K562 (cell line): ENCODE data around the gene PPRC1. TPM values are rescaled to one million over a fixed set of nuclear protein-coding genes. Genes with fewer than 3 reads are reported as not detected.

ENCODE experiments used
- CCNT2 ChIP-seq: IDR thresholded peaks from 2 replicates; pipeline ENCODE4 v1.6.1; 2011; ENCODE audit warnings: borderline replicate concordance, low read depth, mild to moderate bottlenecking, moderate library complexity, mixed read lengths, low read length; ENCODE audit not compliant: insufficient read length; ENCODE audit errors: extremely low read depth
- COPS2 ChIP-seq: fragments of 450-650 bp; conservative IDR thresholded peaks from 2 replicates; pipeline ENCODE4 v1.6.1; 2016; ENCODE audit warnings: mild to moderate bottlenecking, moderate library complexity
- DLX4 ChIP-seq: fragments of 250-450 bp; sonication (Bioruptor Pico); IDR thresholded peaks from 2 replicates; pipeline ENCODE4 v1.6.1; 2021; ENCODE audit warnings: mild to moderate bottlenecking
- GATAD2B ChIP-seq: fragments of 450-650 bp; IDR thresholded peaks from 2 replicates; pipeline ENCODE4 v1.6.1; 2017; ENCODE audit warnings: mild to moderate bottlenecking, borderline replicate concordance
- HNRNPL ChIP-seq: fragments of 200-400 bp; formaldehyde crosslinking; IDR thresholded peaks from 2 replicates; pipeline ENCODE4 v1.6.1; 2017; ENCODE audit warnings: low read depth, mild to moderate bottlenecking, low read length
- MLX ChIP-seq, 2 experiments: fragments of 450-650 bp in 1 of 2; sonication (generic) in 1 of 2; formaldehyde crosslinking; conservative IDR thresholded peaks; 2 replicates each; pipeline versions ENCODE4 v1.4.0 to v1.8.1; 2020 to 2022; ENCODE audit warnings: mild to moderate bottlenecking in 1 of 2, missing genetic modification reagents in 1 of 2
- MYNN ChIP-seq, 2 experiments: sonication (generic); formaldehyde crosslinking in 1 of 2; IDR thresholded peaks; 2 replicates each; pipeline versions ENCODE4 v1.5.0 to v1.6.1; 2016 to 2020; ENCODE audit warnings: antibody characterized with exemption in 1 of 2, missing genetic modification reagents in 1 of 2
- NFIX ChIP-seq: fragments of 250-450 bp; sonication (Bioruptor Pico); IDR thresholded peaks from 2 replicates; pipeline ENCODE4 v1.4.0; 2020; ENCODE audit warnings: low read depth, mild to moderate bottlenecking, moderate library complexity
- NR1H2 ChIP-seq: sonication (generic); formaldehyde crosslinking; IDR thresholded peaks from 2 replicates; pipeline ENCODE4 v1.4.0; 2020; ENCODE audit warnings: mild to moderate bottlenecking, missing genetic modification reagents
- POLR2G ChIP-seq: fragments of 200-400 bp; formaldehyde crosslinking; IDR thresholded peaks from 2 replicates; pipeline ENCODE4 v1.6.1; 2017; ENCODE audit warnings: low read depth, mild to moderate bottlenecking, antibody characterized with exemption, low read length, moderate library complexity
- SOX6 ChIP-seq: fragments of 450-650 bp; IDR thresholded peaks from 2 replicates; pipeline ENCODE4 v1.6.1; 2014; ENCODE audit warnings: mild to moderate bottlenecking
- TAF15 ChIP-seq: fragments of 200-400 bp; formaldehyde crosslinking; IDR thresholded peaks from 2 replicates; pipeline ENCODE4 v1.6.1; 2017; ENCODE audit warnings: mild to moderate bottlenecking, low read depth, low read length, moderate library complexity
- TARDBP ChIP-seq: fragments of 450-650 bp; IDR thresholded peaks from 2 replicates; pipeline ENCODE4 v1.6.1; 2016
- UBTF ChIP-seq, 2 experiments: IDR thresholded peaks; 2 replicates each; pipeline ENCODE4 v1.6.1; 2012; ENCODE audit warnings: improper control_type of control experiment in 2 of 2, low read depth in 2 of 2, low read length in 2 of 2, borderline replicate concordance in 1 of 2
- ZNF253 ChIP-seq: fragments of 250-450 bp; sonication (Bioruptor Pico); conservative IDR thresholded peaks from 2 replicates; pipeline ENCODE4 v1.6.1; 2021; ENCODE audit warnings: mild to moderate bottlenecking
- ZNF57 ChIP-seq: fragments of 450-650 bp; formaldehyde crosslinking; IDR thresholded peaks from 2 replicates; pipeline ENCODE4 v1.4.0; 2020; ENCODE audit warnings: mild to moderate bottlenecking, moderate library complexity
- polyA plus RNA-seq, 8 experiments: library from polyadenylated mRNA; depleted of rRNA in 4 of 8; stranded (reverse) in 5 of 8; unstranded in 3 of 8; fragments of >200 nt; fragmentation: Nextera tagmentation in 2 of 8; fragmentation: Illumina TruSeq in 1 of 8; extraction: Ambion mirVana in 2 of 8; extraction: Trizol in 1 of 8; gene quantifications; 2 replicates each; pipeline versions ENCODE4 v1.2.1 to v1.2.3, GENCODE V29; 2011 to 2014; ENCODE audit warnings: inconsistent platforms in 1 of 8, missing spikeins in 1 of 8
- total RNA-seq, 7 experiments: library from RNA; depleted of rRNA in 6 of 7; stranded (reverse); fragments of >200 nt in 6 of 7; fragmentation: Illumina TruSeq in 2 of 7; extraction: Trizol in 2 of 7; gene quantifications; 2 replicates each; pipeline versions ENCODE4 v1.2.1 to v1.2.3, GENCODE V29; 2011 to 2021; ENCODE audit warnings: low replicate concordance in 1 of 7
- TF ChIP-seq, protein P1 (sequence below): sonication (generic); formaldehyde crosslinking; IDR thresholded peaks from 2 replicates; pipeline ENCODE4 v1.8.1; 2023; ENCODE audit warnings: missing genetic modification reagents, mild to moderate bottlenecking, borderline replicate concordance

Gene PPRC1
- total and polyA plus RNA-seq, 9 of the 15 experiments (the other 6 are each of a cell fraction or from before 2014, with no cell fraction given), result 8.5 to 47.1 (median 16.2) TPM

GRCh38 chr10:102120142-102120990 is 12.5 kb upstream of the PPRC1 start, which contains the start of gene LDB1 (continued):
- peak in 1 of 2 experiments; percentile 32; a peak in 1 of 4 replicates for TF ChIP-seq UBTF (IDR thresholded peaks at IDR 0.05; ENCODE audit: borderline replicate concordance in 1 of 2, low read depth in 2 of 2, low read length in 2 of 2)
- no peak for TF ChIP-seq NFIX
- TF ChIP-seq ZNF57 (CRISPR knock-in tag), result no peak
- TF ChIP-seq CCNT2, result peak; percentile 64
- TF ChIP-seq COPS2, result no peak
- TF ChIP-seq POLR2G, result peak; percentile 90
- no peak for TF ChIP-seq HNRNPL
- TF ChIP-seq MYNN (IDR thresholded peaks at IDR 0.05), result no peak
- TF ChIP-seq MYNN (CRISPR knock-in tag; IDR thresholded peaks at IDR 0.05), result no peak
- no peak for TF ChIP-seq TARDBP
- no peak for TF ChIP-seq NR1H2 (CRISPR knock-in tag)
- TF ChIP-seq SOX6, result no peak
- no peak for TF ChIP-seq DLX4
- no peak for TF ChIP-seq MLX (CRISPR knock-in tag; conservative IDR thresholded peaks at IDR 0.05)
- TF ChIP-seq, protein P1, sequence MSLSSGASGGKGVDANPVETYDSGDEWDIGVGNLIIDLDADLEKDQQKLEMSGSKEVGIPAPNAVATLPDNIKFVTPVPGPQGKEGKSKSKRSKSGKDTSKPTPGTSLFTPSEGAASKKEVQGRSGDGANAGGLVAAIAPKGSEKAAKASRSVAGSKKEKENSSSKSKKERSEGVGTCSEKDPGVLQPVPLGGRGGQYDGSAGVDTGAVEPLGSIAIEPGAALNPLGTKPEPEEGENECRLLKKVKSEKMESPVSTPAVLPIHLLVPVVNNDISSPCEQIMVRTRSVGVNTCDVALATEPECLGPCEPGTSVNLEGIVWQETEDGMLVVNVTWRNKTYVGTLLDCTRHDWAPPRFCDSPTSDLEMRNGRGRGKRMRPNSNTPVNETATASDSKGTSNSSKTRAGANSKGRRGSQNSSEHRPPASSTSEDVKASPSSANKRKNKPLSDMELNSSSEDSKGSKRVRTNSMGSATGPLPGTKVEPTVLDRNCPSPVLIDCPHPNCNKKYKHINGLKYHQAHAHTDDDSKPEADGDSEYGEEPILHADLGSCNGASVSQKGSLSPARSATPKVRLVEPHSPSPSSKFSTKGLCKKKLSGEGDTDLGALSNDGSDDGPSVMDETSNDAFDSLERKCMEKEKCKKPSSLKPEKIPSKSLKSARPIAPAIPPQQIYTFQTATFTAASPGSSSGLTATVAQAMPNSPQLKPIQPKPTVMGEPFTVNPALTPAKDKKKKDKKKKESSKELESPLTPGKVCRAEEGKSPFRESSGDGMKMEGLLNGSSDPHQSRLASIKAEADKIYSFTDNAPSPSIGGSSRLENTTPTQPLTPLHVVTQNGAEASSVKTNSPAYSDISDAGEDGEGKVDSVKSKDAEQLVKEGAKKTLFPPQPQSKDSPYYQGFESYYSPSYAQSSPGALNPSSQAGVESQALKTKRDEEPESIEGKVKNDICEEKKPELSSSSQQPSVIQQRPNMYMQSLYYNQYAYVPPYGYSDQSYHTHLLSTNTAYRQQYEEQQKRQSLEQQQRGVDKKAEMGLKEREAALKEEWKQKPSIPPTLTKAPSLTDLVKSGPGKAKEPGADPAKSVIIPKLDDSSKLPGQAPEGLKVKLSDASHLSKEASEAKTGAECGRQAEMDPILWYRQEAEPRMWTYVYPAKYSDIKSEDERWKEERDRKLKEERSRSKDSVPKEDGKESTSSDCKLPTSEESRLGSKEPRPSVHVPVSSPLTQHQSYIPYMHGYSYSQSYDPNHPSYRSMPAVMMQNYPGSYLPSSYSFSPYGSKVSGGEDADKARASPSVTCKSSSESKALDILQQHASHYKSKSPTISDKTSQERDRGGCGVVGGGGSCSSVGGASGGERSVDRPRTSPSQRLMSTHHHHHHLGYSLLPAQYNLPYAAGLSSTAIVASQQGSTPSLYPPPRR (CRISPR knock-in tag), result no peak
- 0 out of 2 replicates have a peak, but pooled peaks have one; percentile 66 for TF ChIP-seq GATAD2B
- no peak for TF ChIP-seq TAF15
- no peak for TF ChIP-seq ZNF253 (CRISPR knock-in tag)
